Stimulated activated effector memory CD8-positive, alpha-beta T cell treated with anti-CD3 and anti-CD28 coated beads, Interleukin-12 subunit alpha, Interleukin-12 subunit beta, amount 100 ng/mL, for 72 hours (primary cell): ENCODE measurements around the gene PRUNE2.
"Not testable (repeated sequence)": the region's sequence is repeated elsewhere in the genome, so short reads cannot be mapped to it uniquely, and the experiment has no call there.

ENCODE experiments used
- ATAC-seq: fragments of 150-1000 bp; cut with Tn5 transposase; 2 replicates; pipeline ENCODE4 v1.10.0; 2021
- DNase-seq, 2 donors: peaks; one replicate each; pipeline ENCODE4 v3.0.0; 2021 to 2022; ENCODE audit warnings: low spot score in 2 of 2
- H3K27ac Mint-ChIP-seq: one replicate; pipeline ENCODE4 v1.8.0; 2022; ENCODE audit warnings: mild to moderate bottlenecking, mixed read lengths
- H3K36me3 Mint-ChIP-seq: one replicate; pipeline ENCODE4 v1.8.0; 2022; ENCODE audit warnings: mild to moderate bottlenecking, mixed read lengths
- H3K4me1 Mint-ChIP-seq: one replicate; pipeline ENCODE4 v1.8.0; 2022; ENCODE audit warnings: mixed read lengths
- H3K4me3 Mint-ChIP-seq: one replicate; pipeline ENCODE4 v1.8.0; 2022; ENCODE audit warnings: mild to moderate bottlenecking, mixed read lengths
- H3K9me3 Mint-ChIP-seq: one replicate; pipeline ENCODE4 v1.8.0; 2022; ENCODE audit warnings: mixed read lengths

Gene PRUNE2

DNA sequence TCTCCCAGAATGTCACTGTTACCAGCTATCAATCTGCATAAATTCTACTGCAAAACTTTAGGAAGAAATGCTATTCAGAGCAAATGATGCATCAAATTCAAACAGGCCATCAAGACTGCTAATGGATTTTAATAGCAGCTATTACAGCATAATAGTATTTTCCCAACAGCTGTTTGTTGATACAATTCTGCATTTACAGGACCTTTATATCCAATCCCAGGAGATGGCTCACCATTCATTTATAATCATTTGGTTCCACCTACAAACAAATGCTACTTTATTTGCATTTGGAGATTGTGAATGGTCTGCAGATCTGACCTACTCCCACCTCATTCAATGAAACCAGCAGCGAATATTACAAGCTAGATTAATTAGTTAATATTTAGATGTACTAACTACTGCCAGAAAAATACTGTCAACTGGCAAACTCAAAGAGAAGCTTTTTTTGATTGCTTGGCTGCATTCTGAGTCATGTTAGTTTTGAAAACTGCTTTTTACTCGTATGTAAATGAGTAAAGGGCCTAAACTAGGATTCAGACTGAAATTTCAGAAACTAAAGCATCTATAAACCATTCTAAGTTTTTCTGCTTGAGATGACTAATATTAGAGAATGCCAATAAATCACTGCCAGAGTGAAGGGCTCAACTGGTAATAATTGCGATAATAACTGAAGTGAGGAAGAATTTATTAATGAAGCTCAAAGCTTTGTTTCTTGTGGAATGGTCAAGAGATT lies 148.8 kb downstream of the PRUNE2 start:
- no peak overlapping the region for H3K4me3 Mint-ChIP-seq
- DNase-seq: no peak
- no peaks in the 10 kb centered on the region for H3K36me3 Mint-ChIP-seq
- no peak for ATAC-seq
- no peaks in the 10 kb centered on the region for H3K9me3 Mint-ChIP-seq
- H3K4me1 Mint-ChIP-seq: peaks cover 9% of the 10 kb centered on the region
- no peak overlapping the region for H3K27ac Mint-ChIP-seq

- no peak overlapping the region for H3K27ac Mint-ChIP-seq
- no peaks in the 10 kb centered on the region for H3K9me3 Mint-ChIP-seq
- DNase-seq: peak in 1 of 2 donors; percentile 44
- no peak overlapping the region for H3K4me3 Mint-ChIP-seq
- no peak for ATAC-seq
- peaks cover 9% of the 10 kb centered on the region for H3K4me1 Mint-ChIP-seq
- no peaks in the 10 kb centered on the region for H3K36me3 Mint-ChIP-seq
Measured at GRCh38 chr9:76756268-76756640, 149.7 kb downstream of the PRUNE2 start.

GRCh38 chr9:76751001-76751400 lies 154.9 kb downstream of the PRUNE2 start:
- H3K4me3 Mint-ChIP-seq: no peak overlapping the region
- ATAC-seq (no peak), DNase-seq (peak in 1 of 2 donors; percentile 29)
- no peak overlapping the region for H3K27ac Mint-ChIP-seq
- peaks cover 9% of the 10 kb centered on the region for H3K4me1 Mint-ChIP-seq
- no peaks in the 10 kb centered on the region for H3K9me3 Mint-ChIP-seq
- no peaks in the 10 kb centered on the region for H3K36me3 Mint-ChIP-seq

DNA sequence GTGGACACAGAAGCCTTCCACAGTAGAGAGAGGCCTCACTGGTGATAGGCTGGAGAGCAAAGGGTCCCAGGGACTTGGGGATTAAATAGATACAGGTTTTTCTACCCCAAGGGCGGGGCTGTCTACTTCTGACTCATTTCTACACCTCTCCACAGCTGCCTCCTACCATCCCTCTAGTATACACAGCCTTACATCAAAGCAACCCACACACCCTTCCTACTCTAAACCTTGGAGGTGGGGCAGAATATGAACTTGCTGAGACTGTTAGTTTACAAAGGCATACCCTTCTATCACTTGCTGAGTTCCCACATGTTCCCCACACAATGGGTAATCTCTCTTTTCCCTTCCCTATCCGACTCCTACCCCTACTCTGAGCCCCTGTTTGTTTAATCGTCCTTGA lies 161.6 kb downstream of the PRUNE2 start:
- Mint-ChIP-seq H3K27ac (no peak overlapping the region), H3K9me3 (peaks cover 5% of the 10 kb centered on the region), H3K4me3 (no peak overlapping the region), H3K36me3 (no peaks in the 10 kb centered on the region), H3K4me1 (no peaks in the 10 kb centered on the region)
- peak; percentile 61 for ATAC-seq
- no peak for DNase-seq

DNA sequence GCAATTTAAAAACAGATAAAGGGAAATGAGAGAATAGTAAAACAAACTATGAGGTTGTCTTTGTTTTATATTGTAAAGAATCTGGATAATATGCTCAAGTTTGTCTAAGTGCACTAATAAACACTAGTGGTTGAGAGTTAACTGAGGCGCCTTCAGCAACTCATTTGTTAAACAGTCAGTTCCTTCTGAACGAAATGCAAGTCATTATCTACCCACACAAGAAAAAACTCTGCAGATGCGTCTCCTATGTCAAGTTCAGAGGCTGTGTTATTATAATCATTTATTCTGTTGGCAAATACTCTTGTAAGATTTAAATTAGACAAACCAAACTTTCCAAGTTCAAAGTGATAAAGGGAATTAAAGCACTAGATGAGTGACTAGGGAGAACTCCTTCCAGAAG lies 162.0 kb downstream of the PRUNE2 start:
- H3K27ac Mint-ChIP-seq: no peak overlapping the region
- ATAC-seq: no peak
- H3K9me3 Mint-ChIP-seq: peaks cover 5% of the 10 kb centered on the region
- H3K4me3 Mint-ChIP-seq: no peak overlapping the region
- no peaks in the 10 kb centered on the region for H3K4me1 Mint-ChIP-seq
- no peak for DNase-seq
- no peaks in the 10 kb centered on the region for H3K36me3 Mint-ChIP-seq

- not testable (repeated sequence) for H3K4me3 Mint-ChIP-seq, H3K9me3 Mint-ChIP-seq, H3K4me1 Mint-ChIP-seq, H3K36me3 Mint-ChIP-seq, ATAC-seq, DNase-seq, H3K27ac Mint-ChIP-seq
Measured at GRCh38 chr9:76742890-76743289, 163.0 kb downstream of the PRUNE2 start.

- Mint-ChIP-seq H3K27ac (no peak overlapping the region), H3K4me1 (no peaks in the 10 kb centered on the region), H3K36me3 (no peaks in the 10 kb centered on the region), H3K4me3 (no peak overlapping the region), H3K9me3 (peaks cover 5% of the 10 kb centered on the region)
- DNase-seq: no peak
- ATAC-seq: no peak
Measured at GRCh38 chr9:76741524-76741923, 164.4 kb downstream of the PRUNE2 start.

- DNase-seq (no peak), ATAC-seq (no peak)
- H3K27ac Mint-ChIP-seq: no peak overlapping the region
- H3K4me3 Mint-ChIP-seq: no peak overlapping the region
- peaks cover 5% of the 10 kb centered on the region for H3K9me3 Mint-ChIP-seq
- H3K36me3 Mint-ChIP-seq: no peaks in the 10 kb centered on the region
- no peaks in the 10 kb centered on the region for H3K4me1 Mint-ChIP-seq
Measured at GRCh38 chr9:76738402-76738801, 167.5 kb downstream of the PRUNE2 start.

GRCh38 chr9:76737154-76737902 lies 168.6 kb downstream of the PRUNE2 start:
- ATAC-seq (no peak), DNase-seq (no peak)
- Mint-ChIP-seq H3K36me3 (no peaks in the 10 kb centered on the region), H3K4me1 (no peaks in the 10 kb centered on the region), H3K4me3 (no peak overlapping the region), H3K27ac (no peak overlapping the region), H3K9me3 (peaks cover 1% of the 10 kb centered on the region)

GRCh38 chr9:76734716-76735115 lies 171.2 kb downstream of the PRUNE2 start:
- H3K4me1 Mint-ChIP-seq: no peaks in the 10 kb centered on the region
- no peak overlapping the region for H3K4me3 Mint-ChIP-seq
- H3K9me3 Mint-ChIP-seq: no peaks in the 10 kb centered on the region
- no peak overlapping the region for H3K27ac Mint-ChIP-seq
- no peaks in the 10 kb centered on the region for H3K36me3 Mint-ChIP-seq
- no peak for ATAC-seq
- no peak for DNase-seq

- no peaks in the 10 kb centered on the region for H3K36me3 Mint-ChIP-seq
- H3K4me3 Mint-ChIP-seq: no peak overlapping the region
- no peaks in the 10 kb centered on the region for H3K9me3 Mint-ChIP-seq
- H3K27ac Mint-ChIP-seq: no peak overlapping the region
- ATAC-seq (no peak), DNase-seq (no peak)
- no peaks in the 10 kb centered on the region for H3K4me1 Mint-ChIP-seq
Measured at GRCh38 chr9:76733096-76733495, 172.8 kb downstream of the PRUNE2 start.

DNA sequence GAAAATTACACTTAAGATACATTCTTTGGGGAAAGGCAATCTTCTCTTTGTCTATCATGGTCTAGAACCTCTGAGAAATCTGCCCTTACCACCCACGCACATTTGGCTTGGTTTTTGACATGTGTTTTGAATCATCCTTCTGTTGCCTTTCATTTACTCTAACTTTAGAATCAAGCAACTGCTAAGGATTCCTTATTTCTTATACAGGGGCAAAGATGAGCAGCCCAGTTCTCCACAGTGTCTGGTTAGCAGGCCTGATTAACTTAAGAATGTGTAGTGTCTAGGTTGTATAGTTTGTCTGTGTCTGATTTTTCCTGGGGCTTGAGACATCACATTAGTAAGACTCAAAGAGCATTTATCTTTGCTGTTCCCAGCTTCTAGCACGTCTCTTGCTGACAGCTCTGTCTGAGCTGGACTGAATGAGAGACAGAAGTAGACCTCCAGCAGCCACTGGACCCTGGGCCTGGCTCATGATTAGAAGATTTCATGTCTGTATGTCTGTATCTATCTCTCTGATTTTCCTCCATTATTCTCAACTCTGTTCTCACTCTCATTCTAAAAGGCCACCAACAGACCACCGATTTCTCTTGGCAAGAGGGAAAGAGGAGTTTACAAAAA lies 173.5 kb downstream of the PRUNE2 start:
- no peak for DNase-seq
- no peak for ATAC-seq
- Mint-ChIP-seq H3K4me1 (no peaks in the 10 kb centered on the region), H3K27ac (no peak overlapping the region), H3K9me3 (no peaks in the 10 kb centered on the region), H3K36me3 (no peaks in the 10 kb centered on the region), H3K4me3 (no peak overlapping the region)

DNA sequence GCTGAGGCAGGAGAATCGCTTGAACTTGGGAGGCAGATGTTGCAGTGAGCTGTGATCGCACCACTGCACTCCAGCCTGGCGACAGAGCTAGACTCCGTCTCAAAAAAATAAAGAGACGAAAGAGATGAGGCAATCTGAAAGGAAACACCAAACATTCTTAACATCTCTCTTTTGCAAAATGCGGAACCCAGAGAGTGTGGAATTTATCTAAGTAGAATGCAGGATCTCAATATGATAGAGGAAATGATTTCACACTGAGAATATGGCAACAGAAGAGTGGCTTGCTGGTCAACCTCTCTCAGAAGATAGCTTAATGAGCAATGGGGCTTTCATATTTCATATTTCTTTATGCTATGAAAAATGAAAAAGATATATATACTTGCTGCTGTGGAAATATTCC lies 175.1 kb downstream of the PRUNE2 start:
- Mint-ChIP-seq H3K4me3 (no peak overlapping the region), H3K9me3 (no peaks in the 10 kb centered on the region), H3K4me1 (no peaks in the 10 kb centered on the region), H3K27ac (no peak overlapping the region), H3K36me3 (no peaks in the 10 kb centered on the region)
- ATAC-seq (no peak), DNase-seq (no peak)

- DNase-seq (no peak), ATAC-seq (no peak)
- Mint-ChIP-seq H3K36me3 (no peaks in the 10 kb centered on the region), H3K27ac (no peak overlapping the region), H3K9me3 (no peaks in the 10 kb centered on the region), H3K4me3 (no peak overlapping the region), H3K4me1 (no peaks in the 10 kb centered on the region)
Measured at GRCh38 chr9:76729980-76730737, 175.8 kb downstream of the PRUNE2 start.

GRCh38 chr9:76729116-76729515 lies 176.8 kb downstream of the PRUNE2 start:
- DNase-seq (no peak), ATAC-seq (no peak)
- Mint-ChIP-seq H3K27ac (no peak overlapping the region), H3K4me1 (no peaks in the 10 kb centered on the region), H3K4me3 (no peak overlapping the region), H3K9me3 (no peaks in the 10 kb centered on the region), H3K36me3 (no peaks in the 10 kb centered on the region)
